GM19372 (cell line): ENCODE data around the gene SH3RF2.

Experiments used
- ATAC-seq: cut with Tn5 transposase; IDR thresholded peaks from one replicate; pipeline ENCODE4 v1.9.1; 2021; ENCODE audit warnings: mild to moderate bottlenecking, low read depth, moderate library complexity; ENCODE audit not compliant: unreplicated experiment

The SH3RF2 gene

GRCh38 chr5:145920542-145921210 lies 15.7 kb upstream of the SH3RF2 start:
- no peak for ATAC-seq

- ATAC-seq = no peak
Measured at GRCh38 chr5:145921211-145921610, 15.2 kb upstream of the SH3RF2 start.

GRCh38 chr5:145922059-145922458 lies 14.3 kb upstream of the SH3RF2 start:
- ATAC-seq = no peak

- ATAC-seq = no peak
Measured at GRCh38 chr5:145923405-145923804, 13.0 kb upstream of the SH3RF2 start.

GRCh38 chr5:145924849-145925248 lies 11.5 kb upstream of the SH3RF2 start:
- ATAC-seq = no peak

- ATAC-seq = no peak
Measured at GRCh38 chr5:145925353-145925752, 11.0 kb upstream of the SH3RF2 start.

GRCh38 chr5:145925803-145926202 lies 10.6 kb upstream of the SH3RF2 start:
- ATAC-seq = no peak

GRCh38 chr5:145931718-145932117 lies 4.7 kb upstream of the SH3RF2 start:
- no peak for ATAC-seq

- no peak for ATAC-seq
Measured at GRCh38 chr5:145934276-145934675, 2.1 kb upstream of the SH3RF2 start.

- no peak for ATAC-seq
Measured at GRCh38 chr5:145937432-145938250, 1.3 kb downstream of the SH3RF2 start.

GRCh38 chr5:145938776-145939539 lies 2.6 kb downstream of the SH3RF2 start:
- ATAC-seq = no peak

- no peak for ATAC-seq
Measured at GRCh38 chr5:145939540-145940065, 3.2 kb downstream of the SH3RF2 start.

- no peak for ATAC-seq
Measured at GRCh38 chr5:145941096-145941447, 4.7 kb downstream of the SH3RF2 start.

GRCh38 chr5:145941448-145942130 lies 5.2 kb downstream of the SH3RF2 start:
- no peak for ATAC-seq

GRCh38 chr5:145942201-145942600 lies 5.8 kb downstream of the SH3RF2 start:
- no peak for ATAC-seq

GRCh38 chr5:145942749-145943148 lies 6.4 kb downstream of the SH3RF2 start:
- no peak for ATAC-seq

- no peak for ATAC-seq
Measured at GRCh38 chr5:145943674-145944121, 7.3 kb downstream of the SH3RF2 start.

- no peak for ATAC-seq
Measured at GRCh38 chr5:145944328-145944727, 8.0 kb downstream of the SH3RF2 start.

- ATAC-seq = no peak
Measured at GRCh38 chr5:145945620-145946111, 9.3 kb downstream of the SH3RF2 start.
